HK-2 (cell line): Measurements from ENCODE around the gene TRPV3.
"Not testable (repeated sequence)": the region's sequence is repeated elsewhere in the genome, so short reads cannot be mapped to it uniquely, and the experiment has no call there.

Experiments
- DNase-seq: peaks from one replicate; pipeline ENCODE4 v3.0.0-alpha.2; 2018; ENCODE audit not compliant: unreplicated experiment

The TRPV3 gene

DNA sequence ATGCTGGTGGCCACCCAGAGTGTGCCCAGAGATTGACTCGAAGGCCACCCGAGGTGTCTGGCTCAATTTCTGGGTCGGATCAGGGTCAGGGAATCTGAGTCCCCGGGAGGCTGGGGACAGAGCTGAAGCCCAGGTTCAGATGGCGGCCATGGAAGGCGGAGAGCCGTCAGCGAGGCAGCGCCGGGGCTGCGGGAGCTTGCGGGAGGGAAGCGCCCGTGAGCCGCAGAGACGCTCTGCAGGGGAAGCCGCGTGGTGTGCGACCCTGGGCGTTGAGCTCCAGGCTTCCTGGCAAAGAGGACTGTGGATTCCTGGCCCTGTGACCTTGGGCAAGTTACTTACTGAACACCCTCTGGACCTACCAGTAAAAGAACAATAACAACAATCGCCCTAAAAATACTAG is 85.5 kb downstream of the TRPV3 start:
- no peak for DNase-seq

GRCh38 chr17:3471599-3471998 is 86.0 kb downstream of the TRPV3 start, which contains the start of gene SPATA22:
Gene SPATA22, minus strand, starts transcription at chr17:3471819. Its CDS starts 2,494 bp downstream, at chr17:3469325.
- no peak for DNase-seq

DNA sequence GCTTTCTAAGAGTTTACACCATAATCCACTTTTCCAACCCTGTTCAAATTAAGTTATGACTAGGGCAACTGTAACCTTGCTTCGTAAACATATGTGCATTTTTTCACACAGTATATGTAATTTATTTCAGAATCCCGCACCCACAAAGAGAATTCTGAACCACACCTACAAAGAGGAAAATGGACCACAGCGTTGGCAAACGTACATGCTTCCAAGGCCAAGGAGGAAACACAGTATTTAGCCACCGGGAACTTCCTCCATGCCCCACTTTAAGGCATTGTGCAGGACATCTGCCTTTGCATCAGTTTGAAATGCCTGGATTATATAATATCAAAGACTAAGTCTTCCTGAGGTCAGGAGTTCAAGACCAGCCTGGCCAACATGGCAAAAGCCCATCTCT is 88.1 kb downstream of the TRPV3 start:
- no peak for DNase-seq

DNA sequence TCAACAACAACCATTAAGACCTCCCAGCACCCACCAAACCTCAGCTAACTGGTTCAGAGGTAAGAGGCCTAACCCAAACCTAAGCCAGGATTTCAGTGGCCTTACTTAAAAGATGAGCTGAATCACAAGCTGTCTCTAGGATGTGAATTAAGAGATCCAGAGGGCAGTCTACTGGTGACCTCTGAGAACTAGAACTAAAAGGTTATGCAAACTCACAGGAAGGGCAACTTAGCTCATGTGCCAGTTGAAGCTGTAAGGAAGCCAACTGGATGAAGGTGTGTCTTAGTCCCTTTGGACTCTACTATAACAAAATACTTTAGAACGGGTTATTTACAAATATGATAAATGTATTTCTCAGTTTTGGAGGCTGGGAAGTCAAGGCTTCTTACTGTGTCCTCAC is 91.3 kb downstream of the TRPV3 start:
- not testable (repeated sequence) for DNase-seq
